CD14-positive monocyte (primary cell): ENCODE measurements around the gene P4HB. TPM values are rescaled to one million over a fixed set of nuclear protein-coding genes. Genes with fewer than 3 reads are reported as not detected.
A peak's percentile ranks its signal among the peaks of the same experiment; 100 is the strongest.

Experiments
- DNase-seq, 3 donors: peaks; one replicate each; pipeline ENCODE4 v3.0.0-alpha.2; 2011 to 2022
- H2AFZ ChIP-seq: 2 replicates; pipeline ENCODE4 v1.6.0; 2012; ENCODE audit warnings: mild to moderate bottlenecking, low read depth, low read length, inconsistent platforms; ENCODE audit not compliant: insufficient read depth, poor library complexity, severe bottlenecking
- H3K27ac ChIP-seq, 2 donors: 1 replicate in 1 of 2; 2 replicates in 1 of 2; pipeline ENCODE4 v1.5.1; 2012 to 2013; ENCODE audit warnings: low read length in 2 of 2, control low read depth in 1 of 2, inconsistent platforms in 1 of 2, low read depth in 1 of 2, mild to moderate bottlenecking in 1 of 2
- H3K27me3 ChIP-seq, 2 donors: one replicate each; pipeline versions ENCODE4 v1.6.0 to v1.6.1; 2011 to 2013; ENCODE audit warnings: low read length in 2 of 2; ENCODE audit not compliant: control insufficient read depth in 2 of 2, insufficient read depth in 2 of 2
- H3K36me3 ChIP-seq, 2 donors: replicated peaks in 1 of 2; 1 replicate in 1 of 2; 2 replicates in 1 of 2; pipeline versions ENCODE4 v1.5.1 to v1.6.1; 2012 to 2013; ENCODE audit warnings: low read length in 2 of 2, control low read depth in 1 of 2, inconsistent platforms in 1 of 2, mild to moderate bottlenecking in 1 of 2; ENCODE audit not compliant: insufficient read depth in 2 of 2, control insufficient read depth in 1 of 2
- H3K4me1 ChIP-seq, 2 donors: 1 replicate in 1 of 2; 2 replicates in 1 of 2; pipeline versions ENCODE4 v1.5.1 to v1.6.1; 2012 to 2013; ENCODE audit warnings: low read length in 2 of 2, control low read depth in 1 of 2, inconsistent platforms in 1 of 2, mild to moderate bottlenecking in 1 of 2, moderate library complexity in 1 of 2; ENCODE audit not compliant: insufficient read depth in 2 of 2, control insufficient read depth in 1 of 2
- H3K4me2 ChIP-seq: replicated peaks from 2 replicates; pipeline ENCODE3; 2012; ENCODE audit warnings: low read length, moderate library complexity, mild to moderate bottlenecking; ENCODE audit not compliant: poor library complexity, severe bottlenecking; ENCODE audit errors: extremely low read depth
- H3K4me3 ChIP-seq, 3 experiments: fragments of 200-600 bp in 1 of 3; sonication (generic) in 1 of 3; replicated peaks in 1 of 3; 1 replicate in 2 of 3; 2 replicates in 1 of 3; pipeline ENCODE4 v1.5.1; 2011 to 2013; ENCODE audit warnings: low read length in 3 of 3, mild to moderate bottlenecking in 3 of 3, control low read depth in 2 of 3, low read depth in 2 of 3, inconsistent platforms in 1 of 3, moderate library complexity in 1 of 3
- H3K79me2 ChIP-seq: 2 replicates; pipeline ENCODE4 v1.6.0; 2012; ENCODE audit warnings: mild to moderate bottlenecking, control low read depth, inconsistent platforms, low read length, moderate library complexity; ENCODE audit not compliant: insufficient read depth
- H3K9ac ChIP-seq: 2 replicates; pipeline ENCODE4 v1.6.0; 2017; ENCODE audit warnings: low read length, mild to moderate bottlenecking; ENCODE audit not compliant: insufficient read depth, poor library complexity, severe bottlenecking
- H3K9me3 ChIP-seq, 2 donors: replicated peaks in 1 of 2; 1 replicate in 1 of 2; 2 replicates in 1 of 2; pipeline versions ENCODE4 v1.5.1 to v1.6.1; 2012 to 2013; ENCODE audit warnings: low read length in 2 of 2, control low read depth in 1 of 2; ENCODE audit not compliant: control insufficient read depth in 1 of 2, insufficient read depth in 1 of 2
- H4K20me1 ChIP-seq: 2 replicates; pipeline ENCODE4 v1.6.0; 2012; ENCODE audit warnings: mild to moderate bottlenecking, low read length, control low read depth, moderate library complexity; ENCODE audit not compliant: insufficient read depth
- H3K27ac Mint-ChIP-seq, 7 donors: one replicate each; pipeline ENCODE4 v1.8.0; 2020; ENCODE audit warnings: mild to moderate bottlenecking in 7 of 7, mixed read lengths in 7 of 7, moderate library complexity in 6 of 7, inconsistent platforms in 2 of 7
- H3K27me3 Mint-ChIP-seq, 3 donors: one replicate each; pipeline ENCODE4 v1.8.0; 2021 to 2022; ENCODE audit warnings: low read depth in 3 of 3, mild to moderate bottlenecking in 3 of 3, mixed read lengths in 3 of 3, moderate library complexity in 3 of 3, inconsistent platforms in 1 of 3
- H3K36me3 Mint-ChIP-seq, 2 donors: one replicate each; pipeline ENCODE4 v1.8.0; 2020; ENCODE audit warnings: mixed read lengths in 2 of 2, inconsistent platforms in 1 of 2, mild to moderate bottlenecking in 1 of 2
- H3K4me1 Mint-ChIP-seq: one replicate; pipeline ENCODE4 v1.8.0; 2020; ENCODE audit warnings: mild to moderate bottlenecking, mixed read lengths
- H3K4me3 Mint-ChIP-seq, 2 donors: one replicate each; pipeline ENCODE4 v1.8.0; 2020; ENCODE audit warnings: mild to moderate bottlenecking in 2 of 2, mixed read lengths in 2 of 2, moderate library complexity in 1 of 2
- H3K9me3 Mint-ChIP-seq, 7 donors: one replicate each; pipeline ENCODE4 v1.8.0; 2020 to 2022; ENCODE audit warnings: mixed read lengths in 7 of 7, mild to moderate bottlenecking in 6 of 7, moderate library complexity in 6 of 7, inconsistent platforms in 2 of 7
- WGBS: methylation state at CpG from one replicate; pipeline ENCODE4 v1.1.5; 2013; ENCODE audit warnings: missing lambda C conversion rate; ENCODE audit not compliant: insufficient coverage; 5-methylcytosine and 5-hydroxymethylcytosine counted together
- intact Hi-C, 2 donors: fragments of 100-400 bp; cut with micrococcal nuclease; formaldehyde crosslinking; loops; one replicate each; pipeline versions ENCODE4 v1.15.0 to v1.15.1; 2023
- polyA plus RNA-seq, 3 donors: library from polyadenylated mRNA; depleted of rRNA in 1 of 3; unstranded in 2 of 3; stranded (reverse) in 1 of 3; fragments of 300-500 nt in 2 of 3; fragments of >200 nt in 1 of 3; fragmentation: Illumina TruSeq in 2 of 3; gene quantifications; 1 replicate in 2 of 3; 2 replicates in 1 of 3; pipeline ENCODE4 v1.2.3, GENCODE V29; 2012 to 2021
- TF ChIP-seq, protein P1 (sequence below): fragments of 200-600 bp; IDR thresholded peaks from one replicate; pipeline ENCODE4 v1.8.0; 2022; ENCODE audit warnings: antibody characterized with exemption, mild to moderate bottlenecking

P4HB gene
- polyA plus RNA-seq, 3 donors = 108 to 297 (median 291) TPM

- no peak overlapping the region for H3K4me3 ChIP-seq
- WGBS = 85% methylated on average over 11 of the region's 15 CpGs
- H3K4me1 Mint-ChIP-seq = peaks cover 54% of the 10 kb centered on the region
- H3K27me3 ChIP-seq = no peaks in the 10 kb centered on the region
- no peak overlapping the region for H3K9ac ChIP-seq
- H3K36me3 Mint-ChIP-seq = peaks cover 18 to 25% of the 10 kb centered on the region in 2 donors
- peaks cover 0 to 3% (median 0%) of the 10 kb centered on the region in 3 donors for H3K27me3 Mint-ChIP-seq
- peaks cover 18 to 20% of the 10 kb centered on the region in 2 donors for H3K36me3 ChIP-seq
- no peaks in the 10 kb centered on the region for H3K9me3 ChIP-seq
- no peak overlapping the region for H3K4me2 ChIP-seq
- peaks cover 24% of the 10 kb centered on the region for H3K79me2 ChIP-seq
- peak overlapping the region in 4 of 7 donors; percentile 46 to 81 (median 66) for H3K27ac Mint-ChIP-seq
- intact Hi-C loops = loop anchor here in 1 of 2 donors (2.0 kb wide), 1 partner anchor 20 kb away; no protein-coding TSS in a partner anchor
- H2AFZ ChIP-seq = no peak overlapping the region
- TF ChIP-seq, protein P1, sequence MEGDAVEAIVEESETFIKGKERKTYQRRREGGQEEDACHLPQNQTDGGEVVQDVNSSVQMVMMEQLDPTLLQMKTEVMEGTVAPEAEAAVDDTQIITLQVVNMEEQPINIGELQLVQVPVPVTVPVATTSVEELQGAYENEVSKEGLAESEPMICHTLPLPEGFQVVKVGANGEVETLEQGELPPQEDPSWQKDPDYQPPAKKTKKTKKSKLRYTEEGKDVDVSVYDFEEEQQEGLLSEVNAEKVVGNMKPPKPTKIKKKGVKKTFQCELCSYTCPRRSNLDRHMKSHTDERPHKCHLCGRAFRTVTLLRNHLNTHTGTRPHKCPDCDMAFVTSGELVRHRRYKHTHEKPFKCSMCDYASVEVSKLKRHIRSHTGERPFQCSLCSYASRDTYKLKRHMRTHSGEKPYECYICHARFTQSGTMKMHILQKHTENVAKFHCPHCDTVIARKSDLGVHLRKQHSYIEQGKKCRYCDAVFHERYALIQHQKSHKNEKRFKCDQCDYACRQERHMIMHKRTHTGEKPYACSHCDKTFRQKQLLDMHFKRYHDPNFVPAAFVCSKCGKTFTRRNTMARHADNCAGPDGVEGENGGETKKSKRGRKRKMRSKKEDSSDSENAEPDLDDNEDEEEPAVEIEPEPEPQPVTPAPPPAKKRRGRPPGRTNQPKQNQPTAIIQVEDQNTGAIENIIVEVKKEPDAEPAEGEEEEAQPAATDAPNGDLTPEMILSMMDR = no peak
- no peak for DNase-seq
- H3K9me3 Mint-ChIP-seq = no peaks in the 10 kb centered on the region
- no peak overlapping the region for H3K4me3 Mint-ChIP-seq
- peaks cover 11% of the 10 kb centered on the region for H4K20me1 ChIP-seq
- peaks cover 49 to 58% of the 10 kb centered on the region in 2 donors for H3K4me1 ChIP-seq
- H3K27ac ChIP-seq = peak overlapping the region in 1 of 2 donors; percentile 58
Measured at GRCh38 chr17:81839301-81839700, 21.0 kb downstream of the P4HB start.

DNA sequence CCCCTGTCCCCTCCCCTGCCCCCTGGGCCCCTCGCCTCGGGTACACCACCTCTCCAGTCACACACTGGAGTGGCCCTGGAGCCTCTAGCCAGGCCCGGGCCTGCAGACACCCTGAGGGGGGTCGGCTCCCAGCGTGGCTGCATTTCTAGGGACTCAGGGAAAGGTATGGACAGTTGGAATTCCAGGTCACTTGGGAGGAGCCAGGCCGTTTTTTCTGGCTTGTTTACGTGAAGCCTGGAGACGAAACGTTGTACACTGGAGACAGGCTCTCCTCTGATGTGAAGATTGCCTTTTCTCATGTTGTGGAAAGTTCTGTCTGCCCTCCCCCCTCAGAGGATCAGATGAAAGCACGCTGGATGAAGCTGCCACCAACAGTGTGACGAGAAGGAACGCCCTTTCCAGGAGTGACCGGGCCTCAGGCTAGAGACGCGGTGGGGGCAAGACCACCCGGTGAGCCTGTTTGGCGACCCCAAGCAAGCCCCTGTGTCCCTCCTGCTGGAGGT lies 21.5 kb downstream of the P4HB start:
- no peak overlapping the region for H3K4me3 Mint-ChIP-seq
- H3K4me1 Mint-ChIP-seq = peaks cover 56% of the 10 kb centered on the region
- H3K79me2 ChIP-seq = peaks cover 29% of the 10 kb centered on the region
- no peak overlapping the region for H3K4me2 ChIP-seq
- 72% methylated on average over 13 of the region's 17 CpGs for WGBS
- H3K27ac ChIP-seq = peak overlapping the region; percentile 12 to 58
- H3K4me3 ChIP-seq = no peak overlapping the region
- no peaks in the 10 kb centered on the region for H3K9me3 ChIP-seq
- peaks cover 13 to 20% of the 10 kb centered on the region in 2 donors for H3K36me3 Mint-ChIP-seq
- no peak overlapping the region for H3K9ac ChIP-seq
- H3K36me3 ChIP-seq = peaks cover 13 to 15% of the 10 kb centered on the region in 2 donors
- peaks cover 0 to 3% (median 0%) of the 10 kb centered on the region in 3 donors for H3K27me3 Mint-ChIP-seq
- H4K20me1 ChIP-seq = peaks cover 6% of the 10 kb centered on the region
- intact Hi-C loops = loop anchor here in 1 of 2 donors (2.0 kb wide), 1 partner anchor 20 kb away; no protein-coding TSS in a partner anchor
- TF ChIP-seq, protein P1 = no peak
- DNase-seq = no peak
- H3K27ac Mint-ChIP-seq = peak overlapping the region in 5 of 7 donors; percentile 48 to 81 (median 69)
- no peak overlapping the region for H2AFZ ChIP-seq
- no peaks in the 10 kb centered on the region for H3K27me3 ChIP-seq
- peaks cover 54 to 63% of the 10 kb centered on the region in 2 donors for H3K4me1 ChIP-seq
- peaks cover 0 to under 1% (median 0%) of the 10 kb centered on the region in 7 donors for H3K9me3 Mint-ChIP-seq
